MV-4-11 (cell line): Measurements from ENCODE around the gene RDH5.

Experiments used
- DNase-seq: peaks from one replicate; lab custom pipeline; 2025; lab: John Stamatoyannopoulos, UW

RDH5 gene

GRCh38 chr12:55728186-55728938 lies 8.2 kb downstream of the RDH5 start:
- DNase-seq: no peak

- DNase-seq: peak; percentile 84
These were observed 9.0 kb downstream of the RDH5 start, which contains the start of gene CD63 for GRCh38 chr12:55728939-55729818. Gene CD63, minus strand, starts transcription at chr12:55729009. Its CDS starts 668 bp downstream, at chr12:55728341.

GRCh38 chr12:55729819-55730818 lies 9.9 kb downstream of the RDH5 start:
- peak; percentile 69 for DNase-seq

- DNase-seq: no peak
These were observed 12.1 kb downstream of the RDH5 start for GRCh38 chr12:55732288-55732687.

GRCh38 chr12:55733021-55733555 lies 12.9 kb downstream of the RDH5 start:
- no peak for DNase-seq

GRCh38 chr12:55733858-55734257 lies 13.7 kb downstream of the RDH5 start:
- DNase-seq: no peak

GRCh38 chr12:55734595-55734994 lies 14.4 kb downstream of the RDH5 start:
- DNase-seq: no peak

- no peak for DNase-seq
These were observed 15.9 kb downstream of the RDH5 start for GRCh38 chr12:55736076-55736475.

- DNase-seq: peak; percentile 73
These were observed 16.8 kb downstream of the RDH5 start for GRCh38 chr12:55736780-55737580.

- DNase-seq: no peak
These were observed 17.5 kb downstream of the RDH5 start for GRCh38 chr12:55737581-55738122.

- peak; percentile 81 for DNase-seq
These were observed 18.2 kb downstream of the RDH5 start for GRCh38 chr12:55738123-55739024.

GRCh38 chr12:55739025-55739378 lies 18.8 kb downstream of the RDH5 start:
- no peak for DNase-seq

GRCh38 chr12:55741931-55742680 lies 21.9 kb downstream of the RDH5 start:
- no peak for DNase-seq

GRCh38 chr12:55742719-55743405 lies 22.7 kb downstream of the RDH5 start, which contains the start of gene GDF11:
Gene GDF11, plus strand, starts transcription at chr12:55743122. Its CDS starts 195 bp downstream, at chr12:55743317.
- peak; percentile 46 for DNase-seq

GRCh38 chr12:55743406-55744339 lies 23.5 kb downstream of the RDH5 start:
- DNase-seq: peak; percentile 55

- DNase-seq: no peak
These were observed 24.3 kb downstream of the RDH5 start for GRCh38 chr12:55744340-55745030.
